SK-N-SH (cell line): ENCODE results near the gene MMP24OS. TPM values are rescaled to one million over a fixed set of nuclear protein-coding genes. Genes with fewer than 3 reads are reported as not detected.

Experiments
- CTCF ChIA-PET: fragments of 300-600, 350-600 bp; formaldehyde crosslinking; extraction: SDS; loops from one replicate; lab custom pipeline; 2021; lab: Yijun Ruan, JAX
- POLR2A ChIA-PET: fragments of 350-600 bp; sonication (Branson Sonifier 250); formaldehyde crosslinking; extraction: SDS; loops from one replicate; lab custom pipeline; 2020; ENCODE audit warnings: antibody characterized with exemption, inconsistent platforms; lab: Yijun Ruan, JAX
- DNase-seq: peaks from one replicate; pipeline ENCODE4 v3.0.0; 2012
- H2AFZ ChIP-seq: fragments of 200-600 bp; sonication (generic); 2 replicates; pipeline ENCODE4 v1.8.1; 2016; ENCODE audit warnings: antibody characterized with exemption, mild to moderate bottlenecking, low read depth
- H3F3A ChIP-seq: fragments of 200-600 bp; sonication (generic); replicated peaks from 2 replicates; pipeline ENCODE3; 2016; ENCODE audit warnings: antibody characterized with exemption, mild to moderate bottlenecking; ENCODE audit not compliant: insufficient read depth
- H3K27ac ChIP-seq, 2 experiments: fragments of 200-500 bp in 1 of 2; fragments of 200-600 bp in 1 of 2; sonication (Bioruptor generic) in 1 of 2; sonication (generic), shearing (Covaris generic) in 1 of 2; 2 replicates each; pipeline versions ENCODE4 v1.5.1 to v1.6.1; 2014 to 2016; ENCODE audit warnings: low read depth in 2 of 2, inconsistent platforms in 1 of 2, low read length in 1 of 2, mild to moderate bottlenecking in 1 of 2, mixed read lengths in 1 of 2
- H3K27me3 ChIP-seq: fragments of 200-600 bp; sonication (generic), shearing (Covaris generic); 2 replicates; pipeline ENCODE4 v1.6.1; 2016; ENCODE audit warnings: mixed run types; ENCODE audit not compliant: insufficient read depth
- H3K36me3 ChIP-seq, 2 experiments: fragments of 200-500 bp in 1 of 2; fragments of 200-600 bp in 1 of 2; sonication (Bioruptor generic) in 1 of 2; sonication (generic) in 1 of 2; replicated peaks in 1 of 2; 2 replicates each; pipeline versions ENCODE3 to v1.5.1; 2014 to 2016; ENCODE audit warnings: low read length in 1 of 2, mild to moderate bottlenecking in 1 of 2; ENCODE audit not compliant: insufficient read depth in 2 of 2, control insufficient read depth in 1 of 2
- H3K4me1 ChIP-seq, 2 experiments: fragments of 200-500 bp in 1 of 2; fragments of 200-600 bp in 1 of 2; sonication (Bioruptor generic) in 1 of 2; sonication (generic), shearing (Covaris generic) in 1 of 2; 2 replicates each; pipeline versions ENCODE4 v1.5.1 to v1.6.1; 2014 to 2016; ENCODE audit warnings: low read depth in 1 of 2, low read length in 1 of 2, mixed run types in 1 of 2; ENCODE audit not compliant: insufficient read depth in 2 of 2, control insufficient read depth in 1 of 2
- H3K4me2 ChIP-seq: fragments of 200-600 bp; sonication (generic), shearing (Covaris generic); 2 replicates; pipeline ENCODE4 v1.6.1; 2017; ENCODE audit warnings: mixed run types
- H3K4me3 ChIP-seq, 2 experiments: fragments of 200-500 bp in 1 of 2; fragments of 200-600 bp in 1 of 2; sonication (Bioruptor generic) in 1 of 2; sonication (generic), shearing (Covaris generic) in 1 of 2; 2 replicates each; pipeline versions ENCODE4 v1.5.1 to v1.8.1; 2014 to 2016; ENCODE audit warnings: low read depth in 2 of 2, inconsistent platforms in 1 of 2, low read length in 1 of 2, mild to moderate bottlenecking in 1 of 2, mixed read lengths in 1 of 2, moderate library complexity in 1 of 2
- H3K79me2 ChIP-seq: fragments of 200-600 bp; sonication (generic); 2 replicates; pipeline ENCODE4 v1.8.1; 2017; ENCODE audit warnings: mild to moderate bottlenecking; ENCODE audit not compliant: insufficient read depth
- H3K9ac ChIP-seq: fragments of 200-600 bp; sonication (generic); 2 replicates; pipeline ENCODE4 v1.6.1; 2017; ENCODE audit warnings: mixed run types
- H3K9me2 ChIP-seq: fragments of 200-600 bp; sonication (generic); 2 replicates; pipeline ENCODE4 v1.6.1; 2017; ENCODE audit warnings: mixed run types
- H3K9me3 ChIP-seq: fragments of 200-600 bp; sonication (generic); 2 replicates; pipeline ENCODE4 v1.6.1; 2017; ENCODE audit warnings: mixed run types, mild to moderate bottlenecking, moderate library complexity
- H4K20me1 ChIP-seq: fragments of 200-600 bp; sonication (generic); 2 replicates; pipeline ENCODE4 v1.6.1; 2017; ENCODE audit warnings: mild to moderate bottlenecking, mixed run types; ENCODE audit not compliant: insufficient read depth
- CHD2 ChIP-seq: fragments of 150-350 bp; IDR thresholded peaks from 2 replicates; pipeline ENCODE4 v1.6.1; 2018; ENCODE audit warnings: low read length; ENCODE audit not compliant: partially characterized antibody
- EP300 ChIP-seq, 2 experiments: IDR thresholded peaks; 2 replicates each; pipeline versions ENCODE4 v1.4.0 to v1.6.1; 2012; ENCODE audit warnings: borderline replicate concordance in 1 of 2, low read depth in 1 of 2, low read length in 1 of 2
- FOSL2 ChIP-seq: IDR thresholded peaks from 2 replicates; pipeline ENCODE4 v1.4.0; 2012; ENCODE audit warnings: low read depth, mild to moderate bottlenecking, moderate library complexity, borderline replicate concordance
- FOXJ3 ChIP-seq: sonication (generic); formaldehyde crosslinking; IDR thresholded peaks from 2 replicates; pipeline ENCODE4 v1.5.1; 2020; ENCODE audit warnings: mild to moderate bottlenecking, missing genetic modification reagents
- FOXM1 ChIP-seq: IDR thresholded peaks from 2 replicates; pipeline ENCODE4 v1.4.0; 2012; ENCODE audit warnings: low read depth, mild to moderate bottlenecking
- GABPA ChIP-seq: IDR thresholded peaks from 2 replicates; pipeline ENCODE4 v1.4.0; 2012; ENCODE audit warnings: low read depth, mild to moderate bottlenecking
- GATA2 ChIP-seq: sonication (generic); formaldehyde crosslinking; IDR thresholded peaks from 2 replicates; pipeline ENCODE4 v1.5.0; 2020; ENCODE audit warnings: mild to moderate bottlenecking, missing genetic modification reagents
- NFIC ChIP-seq: IDR thresholded peaks from 2 replicates; pipeline ENCODE4 v1.4.0; 2012; ENCODE audit warnings: borderline replicate concordance
- NRF1 ChIP-seq: IDR thresholded peaks from 2 replicates; pipeline ENCODE4 v1.6.1; 2012; ENCODE audit warnings: low read depth, mild to moderate bottlenecking, low read length
- POLR2AphosphoS5 ChIP-seq: IDR thresholded peaks from 2 replicates; pipeline ENCODE4 v1.6.1; 2012; ENCODE audit warnings: low read depth, low read length
- RAD21 ChIP-seq: IDR thresholded peaks from 2 replicates; pipeline ENCODE4 v1.6.1; 2012; ENCODE audit warnings: mild to moderate bottlenecking, low read length
- SIN3A ChIP-seq: IDR thresholded peaks from 2 replicates; pipeline ENCODE4 v1.6.1; 2012; ENCODE audit warnings: low read depth, mild to moderate bottlenecking, low read length, moderate library complexity, borderline replicate concordance
- SMC3 ChIP-seq: IDR thresholded peaks from 2 replicates; pipeline ENCODE4 v1.6.1; 2012; ENCODE audit warnings: low read depth, low read length, improper control_type of control experiment
- TAF1 ChIP-seq: IDR thresholded peaks from 2 replicates; pipeline ENCODE4 v1.6.1; 2012; ENCODE audit warnings: low read depth, mild to moderate bottlenecking, low read length, moderate library complexity, borderline replicate concordance
- TCF12 ChIP-seq: IDR thresholded peaks from 2 replicates; pipeline ENCODE4 v1.4.0; 2012
- WGBS: methylation state at CpG from one replicate; pipeline ENCODE4 v1.1.6; 2017; ENCODE audit warnings: low lambda C conversion rate; 5-methylcytosine and 5-hydroxymethylcytosine counted together
- polyA plus RNA-seq, 3 experiments: library from polyadenylated mRNA; depleted of rRNA; stranded (reverse); fragments of >200 nt; gene quantifications; 2 replicates each; pipeline ENCODE4 v1.2.3, GENCODE V29; 2012
- TF ChIP-seq, protein P1 (sequence below): IDR thresholded peaks from 2 replicates; pipeline ENCODE4; 2012
- TF ChIP-seq, protein P2 (sequence below): fragments of 150-350 bp; IDR thresholded peaks from 2 replicates; pipeline ENCODE4 v1.6.1; 2016; ENCODE audit warnings: mild to moderate bottlenecking, low read depth, low read length
- TF ChIP-seq, protein P3 (sequence below): fragments of 150-350 bp; IDR thresholded peaks from 2 replicates; pipeline ENCODE4 v1.6.1; 2017; ENCODE audit warnings: antibody characterized with exemption, low read length, low read depth, borderline replicate concordance
- TF ChIP-seq, protein P4 (sequence below): IDR thresholded peaks from 2 replicates; pipeline ENCODE4 v1.4.0; 2012; ENCODE audit warnings: low read depth, borderline replicate concordance
- TF ChIP-seq, protein P5 (sequence below): IDR thresholded peaks from 2 replicates; pipeline ENCODE4 v1.6.1; 2012; ENCODE audit warnings: mild to moderate bottlenecking, low read depth, low read length, moderate library complexity

MMP24OS gene
- polyA plus RNA-seq, 1 of the 3 experiments (the other 2 are of a cell fraction): 53.1 TPM

DNA sequence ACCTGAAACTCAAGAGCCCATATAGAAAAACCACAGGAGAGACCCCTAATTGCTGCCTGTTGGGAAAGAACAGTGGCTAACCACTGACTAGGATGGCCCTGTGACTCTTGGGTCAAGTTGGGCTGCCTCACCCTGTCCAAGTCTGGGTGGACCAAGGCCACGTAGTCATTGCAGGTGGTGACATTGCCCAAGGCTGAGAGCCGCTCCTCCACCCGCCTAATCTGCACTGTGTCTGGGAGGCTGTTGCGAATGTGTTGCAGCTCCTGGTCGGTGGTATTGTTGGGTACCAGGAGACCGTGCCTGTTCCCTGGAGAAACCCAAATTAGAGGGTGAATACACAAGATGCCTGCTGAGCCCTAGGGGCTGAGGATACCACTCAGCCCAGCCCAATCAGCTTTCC, 2.6 kb upstream of the MMP24OS start:
- POLR2A ChIA-PET: interaction anchor here (1.0 kb wide), 1 partner anchor 159 kb away, joined by 5 read pairs; no protein-coding TSS in a partner anchor

More for the DNA sequence above, 2.6 kb upstream of the MMP24OS start:
- Histone ChIP-seq H3K9ac (no peak overlapping the region), H3K9me2 (no peaks in the 10 kb centered on the region), H3K4me2 (no peak overlapping the region), H3F3A (peaks cover 38% of the 10 kb centered on the region), H3K27me3 (no peaks in the 10 kb centered on the region), H3K27ac (no peak overlapping the region), H3K4me1 (peaks cover 6 to 26% of the 10 kb centered on the region in 2 experiments; a peak in 3 of 4 replicates), H3K79me2 (peaks cover 63% of the 10 kb centered on the region), H3K4me3 (no peak overlapping the region), H3K36me3 (peaks cover 38 to 47% of the 10 kb centered on the region in 2 experiments), H3K9me3 (no peaks in the 10 kb centered on the region), H2AFZ (no peak overlapping the region), H4K20me1 (no peaks in the 10 kb centered on the region)
- 96% methylated on average over 6 of the region's 6 CpGs for WGBS
- TF ChIP-seq CHD2 (no peak), NFIC (no peak), FOXM1 (no peak), RAD21 (no peak), GATA2 (CRISPR knock-in tag) (no peak), SMC3 (no peak), TAF1 (no peak), POLR2AphosphoS5 (no peak), TCF12 (no peak), SIN3A (no peak), GABPA (no peak), EP300 (IDR thresholded peaks at IDR 0.05; ENCODE audit: borderline replicate concordance in 1 of 2, low read depth in 1 of 2, low read length in 1 of 2) (no peak), FOXJ3 (CRISPR knock-in tag) (no peak), FOSL2 (no peak), NRF1 (no peak)
- TF ChIP-seq, protein P1, sequence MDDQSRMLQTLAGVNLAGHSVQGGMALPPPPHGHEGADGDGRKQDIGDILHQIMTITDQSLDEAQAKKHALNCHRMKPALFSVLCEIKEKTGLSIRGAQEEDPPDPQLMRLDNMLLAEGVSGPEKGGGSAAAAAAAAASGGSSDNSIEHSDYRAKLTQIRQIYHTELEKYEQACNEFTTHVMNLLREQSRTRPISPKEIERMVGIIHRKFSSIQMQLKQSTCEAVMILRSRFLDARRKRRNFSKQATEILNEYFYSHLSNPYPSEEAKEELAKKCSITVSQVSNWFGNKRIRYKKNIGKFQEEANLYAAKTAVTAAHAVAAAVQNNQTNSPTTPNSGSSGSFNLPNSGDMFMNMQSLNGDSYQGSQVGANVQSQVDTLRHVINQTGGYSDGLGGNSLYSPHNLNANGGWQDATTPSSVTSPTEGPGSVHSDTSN: no peak
- TF ChIP-seq, protein P2, sequence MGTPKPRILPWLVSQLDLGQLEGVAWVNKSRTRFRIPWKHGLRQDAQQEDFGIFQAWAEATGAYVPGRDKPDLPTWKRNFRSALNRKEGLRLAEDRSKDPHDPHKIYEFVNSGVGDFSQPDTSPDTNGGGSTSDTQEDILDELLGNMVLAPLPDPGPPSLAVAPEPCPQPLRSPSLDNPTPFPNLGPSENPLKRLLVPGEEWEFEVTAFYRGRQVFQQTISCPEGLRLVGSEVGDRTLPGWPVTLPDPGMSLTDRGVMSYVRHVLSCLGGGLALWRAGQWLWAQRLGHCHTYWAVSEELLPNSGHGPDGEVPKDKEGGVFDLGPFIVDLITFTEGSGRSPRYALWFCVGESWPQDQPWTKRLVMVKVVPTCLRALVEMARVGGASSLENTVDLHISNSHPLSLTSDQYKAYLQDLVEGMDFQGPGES: no peak
- TF ChIP-seq, protein P3, sequence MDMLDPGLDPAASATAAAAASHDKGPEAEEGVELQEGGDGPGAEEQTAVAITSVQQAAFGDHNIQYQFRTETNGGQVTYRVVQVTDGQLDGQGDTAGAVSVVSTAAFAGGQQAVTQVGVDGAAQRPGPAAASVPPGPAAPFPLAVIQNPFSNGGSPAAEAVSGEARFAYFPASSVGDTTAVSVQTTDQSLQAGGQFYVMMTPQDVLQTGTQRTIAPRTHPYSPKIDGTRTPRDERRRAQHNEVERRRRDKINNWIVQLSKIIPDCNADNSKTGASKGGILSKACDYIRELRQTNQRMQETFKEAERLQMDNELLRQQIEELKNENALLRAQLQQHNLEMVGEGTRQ: no peak
- TF ChIP-seq, protein P4, sequence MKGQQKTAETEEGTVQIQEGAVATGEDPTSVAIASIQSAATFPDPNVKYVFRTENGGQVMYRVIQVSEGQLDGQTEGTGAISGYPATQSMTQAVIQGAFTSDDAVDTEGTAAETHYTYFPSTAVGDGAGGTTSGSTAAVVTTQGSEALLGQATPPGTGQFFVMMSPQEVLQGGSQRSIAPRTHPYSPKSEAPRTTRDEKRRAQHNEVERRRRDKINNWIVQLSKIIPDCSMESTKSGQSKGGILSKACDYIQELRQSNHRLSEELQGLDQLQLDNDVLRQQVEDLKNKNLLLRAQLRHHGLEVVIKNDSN: no peak
- TF ChIP-seq, protein P5, sequence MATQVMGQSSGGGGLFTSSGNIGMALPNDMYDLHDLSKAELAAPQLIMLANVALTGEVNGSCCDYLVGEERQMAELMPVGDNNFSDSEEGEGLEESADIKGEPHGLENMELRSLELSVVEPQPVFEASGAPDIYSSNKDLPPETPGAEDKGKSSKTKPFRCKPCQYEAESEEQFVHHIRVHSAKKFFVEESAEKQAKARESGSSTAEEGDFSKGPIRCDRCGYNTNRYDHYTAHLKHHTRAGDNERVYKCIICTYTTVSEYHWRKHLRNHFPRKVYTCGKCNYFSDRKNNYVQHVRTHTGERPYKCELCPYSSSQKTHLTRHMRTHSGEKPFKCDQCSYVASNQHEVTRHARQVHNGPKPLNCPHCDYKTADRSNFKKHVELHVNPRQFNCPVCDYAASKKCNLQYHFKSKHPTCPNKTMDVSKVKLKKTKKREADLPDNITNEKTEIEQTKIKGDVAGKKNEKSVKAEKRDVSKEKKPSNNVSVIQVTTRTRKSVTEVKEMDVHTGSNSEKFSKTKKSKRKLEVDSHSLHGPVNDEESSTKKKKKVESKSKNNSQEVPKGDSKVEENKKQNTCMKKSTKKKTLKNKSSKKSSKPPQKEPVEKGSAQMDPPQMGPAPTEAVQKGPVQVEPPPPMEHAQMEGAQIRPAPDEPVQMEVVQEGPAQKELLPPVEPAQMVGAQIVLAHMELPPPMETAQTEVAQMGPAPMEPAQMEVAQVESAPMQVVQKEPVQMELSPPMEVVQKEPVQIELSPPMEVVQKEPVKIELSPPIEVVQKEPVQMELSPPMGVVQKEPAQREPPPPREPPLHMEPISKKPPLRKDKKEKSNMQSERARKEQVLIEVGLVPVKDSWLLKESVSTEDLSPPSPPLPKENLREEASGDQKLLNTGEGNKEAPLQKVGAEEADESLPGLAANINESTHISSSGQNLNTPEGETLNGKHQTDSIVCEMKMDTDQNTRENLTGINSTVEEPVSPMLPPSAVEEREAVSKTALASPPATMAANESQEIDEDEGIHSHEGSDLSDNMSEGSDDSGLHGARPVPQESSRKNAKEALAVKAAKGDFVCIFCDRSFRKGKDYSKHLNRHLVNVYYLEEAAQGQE: no peak
- CTCF ChIA-PET: interaction anchor here (0.5 to 4.3 kb wide), 5 partner anchors 11 to 184 kb away, joined by 3 to 23 read pairs (median 4); no protein-coding TSS in a partner anchor
- no peak for DNase-seq
